SK-N-SH treated with all-trans-retinoic acid at 6 μM for 48 hours (cell line): Measurements from ENCODE around the gene RBKS.

Experiments
- ATAC-seq: fragments of 200-7000 bp; cut with Tn5 transposase; 3 replicates; pipeline ENCODE4 v1.9.1; 2020; ENCODE audit warnings: mild to moderate bottlenecking, moderate library complexity
- BACH2 ChIP-seq: fragments of 250-450 bp; sonication (Bioruptor Pico); IDR thresholded peaks from 2 replicates; pipeline ENCODE4 v1.9.0; 2021; ENCODE audit warnings: mild to moderate bottlenecking, borderline replicate concordance
- ESRRG ChIP-seq: fragments of 250-450 bp; sonication (Bioruptor Pico); IDR thresholded peaks from 2 replicates; pipeline ENCODE4 v1.6.1; 2021; ENCODE audit warnings: mild to moderate bottlenecking
- GLIS3 ChIP-seq: fragments of 250-450 bp; sonication (Bioruptor Pico); IDR thresholded peaks from 2 replicates; pipeline ENCODE4 v1.5.0; 2020; ENCODE audit warnings: mild to moderate bottlenecking, moderate library complexity
- PPARA ChIP-seq: fragments of 250-450 bp; sonication (Bioruptor Pico); IDR thresholded peaks from 2 replicates; pipeline ENCODE4 v1.5.0; 2020; ENCODE audit warnings: mild to moderate bottlenecking, borderline replicate concordance
- RARB ChIP-seq: fragments of 250-450 bp; sonication (Bioruptor Pico); IDR thresholded peaks from 2 replicates; pipeline ENCODE4 v1.8.0; 2021; ENCODE audit warnings: mild to moderate bottlenecking, moderate library complexity
- SNAI2 ChIP-seq: fragments of 250-450 bp; sonication (Bioruptor Pico); IDR thresholded peaks from 2 replicates; pipeline ENCODE4 v1.5.0; 2020; ENCODE audit warnings: mild to moderate bottlenecking, moderate library complexity
- TCF4 ChIP-seq: fragments of 250-450 bp; sonication (Bioruptor Pico); IDR thresholded peaks from 2 replicates; pipeline ENCODE4 v1.8.0; 2021; ENCODE audit warnings: mild to moderate bottlenecking, moderate library complexity, borderline replicate concordance
- TOX ChIP-seq: fragments of 250-450 bp; sonication (Bioruptor Pico); IDR thresholded peaks from 2 replicates; pipeline ENCODE4 v1.8.0; 2021; ENCODE audit warnings: mild to moderate bottlenecking, moderate library complexity, borderline replicate concordance
- ZC3H10 ChIP-seq: fragments of 250-450 bp; sonication (Bioruptor Pico); IDR thresholded peaks from 2 replicates; pipeline ENCODE4 v1.5.1; 2021; ENCODE audit warnings: mild to moderate bottlenecking, moderate library complexity
- TF ChIP-seq, protein P1 (sequence below): fragments of 250-450 bp; sonication (Bioruptor Pico); IDR thresholded peaks from 2 replicates; pipeline ENCODE4 v1.5.0; 2020; ENCODE audit warnings: mild to moderate bottlenecking, moderate library complexity
- TF ChIP-seq, protein P2 (sequence below): fragments of 250-450 bp; sonication (Bioruptor Pico); IDR thresholded peaks from 2 replicates; pipeline ENCODE4 v1.5.1; 2020; ENCODE audit warnings: low read depth, mild to moderate bottlenecking, moderate library complexity
- TF ChIP-seq, protein P3 (sequence below): fragments of 250-450 bp; sonication (Bioruptor Pico); IDR thresholded peaks from 2 replicates; pipeline ENCODE4 v1.8.0; 2021; ENCODE audit warnings: low read depth, mild to moderate bottlenecking, moderate library complexity, borderline replicate concordance
- TF ChIP-seq, protein P4 (sequence below): fragments of 250-450 bp; sonication (Bioruptor Pico); IDR thresholded peaks from 2 replicates; pipeline ENCODE4 v1.8.0; 2020; ENCODE audit warnings: mild to moderate bottlenecking, moderate library complexity, borderline replicate concordance

The RBKS gene

DNA sequence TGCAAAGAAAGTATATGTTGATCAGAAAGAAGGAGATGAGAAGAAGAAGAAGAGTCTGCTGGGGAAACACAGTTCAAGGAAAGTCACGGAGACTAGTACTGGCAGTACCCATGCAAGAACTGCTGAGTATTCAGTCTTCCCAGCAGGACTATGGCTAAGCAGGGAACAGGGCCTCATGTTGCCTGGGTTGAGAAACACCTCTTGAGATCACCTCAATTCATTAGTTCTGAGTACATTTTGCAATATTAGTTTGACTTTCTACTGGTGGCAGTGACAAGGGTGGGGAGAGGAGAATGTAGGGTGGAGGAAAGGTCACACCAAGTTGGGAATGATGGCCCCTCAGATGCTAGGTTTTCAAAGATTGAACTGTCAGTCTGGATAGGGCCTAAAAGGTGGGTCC is 68.1 kb downstream of the RBKS start:
- ATAC-seq: no peak
- TF ChIP-seq BACH2 (CRISPR knock-in tag) (no peak), SNAI2 (CRISPR knock-in tag) (no peak)

DNA sequence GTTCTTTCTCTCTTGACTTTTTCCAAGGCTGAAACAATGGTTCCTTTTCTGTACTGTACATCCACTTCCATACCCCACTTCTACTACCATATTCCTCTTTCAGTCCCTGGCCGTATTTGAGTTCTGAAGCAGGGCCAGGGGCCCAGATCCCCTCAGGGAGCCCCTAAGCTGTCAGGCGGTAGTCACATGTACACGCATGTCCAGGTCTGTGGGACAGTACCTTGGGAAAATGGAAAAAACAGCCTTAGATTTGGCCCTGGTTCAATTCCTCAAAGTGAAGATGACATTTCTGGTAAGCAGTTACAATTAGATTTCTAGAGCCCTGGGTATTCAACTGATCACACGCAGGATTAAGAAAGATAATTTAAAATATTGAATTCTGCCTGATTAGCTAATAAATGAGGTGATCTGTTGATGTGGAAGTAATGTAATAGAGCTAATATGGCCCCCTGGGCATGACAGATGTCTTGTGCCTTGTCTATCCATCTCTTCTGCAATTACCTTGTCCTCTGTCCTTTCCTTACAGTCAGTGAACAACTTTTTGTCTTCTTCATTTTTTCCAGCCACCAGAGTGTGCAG is 74.2 kb downstream of the RBKS start:
- peak; percentile 85; the same call in 1 of the 2 replicates for TF ChIP-seq TCF4 (CRISPR knock-in tag)
- TF ChIP-seq, protein P1, sequence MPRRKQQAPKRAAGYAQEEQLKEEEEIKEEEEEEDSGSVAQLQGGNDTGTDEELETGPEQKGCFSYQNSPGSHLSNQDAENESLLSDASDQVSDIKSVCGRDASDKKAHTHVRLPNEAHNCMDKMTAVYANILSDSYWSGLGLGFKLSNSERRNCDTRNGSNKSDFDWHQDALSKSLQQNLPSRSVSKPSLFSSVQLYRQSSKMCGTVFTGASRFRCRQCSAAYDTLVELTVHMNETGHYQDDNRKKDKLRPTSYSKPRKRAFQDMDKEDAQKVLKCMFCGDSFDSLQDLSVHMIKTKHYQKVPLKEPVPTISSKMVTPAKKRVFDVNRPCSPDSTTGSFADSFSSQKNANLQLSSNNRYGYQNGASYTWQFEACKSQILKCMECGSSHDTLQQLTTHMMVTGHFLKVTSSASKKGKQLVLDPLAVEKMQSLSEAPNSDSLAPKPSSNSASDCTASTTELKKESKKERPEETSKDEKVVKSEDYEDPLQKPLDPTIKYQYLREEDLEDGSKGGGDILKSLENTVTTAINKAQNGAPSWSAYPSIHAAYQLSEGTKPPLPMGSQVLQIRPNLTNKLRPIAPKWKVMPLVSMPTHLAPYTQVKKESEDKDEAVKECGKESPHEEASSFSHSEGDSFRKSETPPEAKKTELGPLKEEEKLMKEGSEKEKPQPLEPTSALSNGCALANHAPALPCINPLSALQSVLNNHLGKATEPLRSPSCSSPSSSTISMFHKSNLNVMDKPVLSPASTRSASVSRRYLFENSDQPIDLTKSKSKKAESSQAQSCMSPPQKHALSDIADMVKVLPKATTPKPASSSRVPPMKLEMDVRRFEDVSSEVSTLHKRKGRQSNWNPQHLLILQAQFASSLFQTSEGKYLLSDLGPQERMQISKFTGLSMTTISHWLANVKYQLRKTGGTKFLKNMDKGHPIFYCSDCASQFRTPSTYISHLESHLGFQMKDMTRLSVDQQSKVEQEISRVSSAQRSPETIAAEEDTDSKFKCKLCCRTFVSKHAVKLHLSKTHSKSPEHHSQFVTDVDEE (CRISPR knock-in tag): peak; percentile 91
- TF ChIP-seq TOX (CRISPR knock-in tag): no peak
- TF ChIP-seq SNAI2 (CRISPR knock-in tag): peak; percentile 46; the same call in 1 of the 2 replicates
- no peak for TF ChIP-seq ESRRG (CRISPR knock-in tag)
- TF ChIP-seq, protein P2, sequence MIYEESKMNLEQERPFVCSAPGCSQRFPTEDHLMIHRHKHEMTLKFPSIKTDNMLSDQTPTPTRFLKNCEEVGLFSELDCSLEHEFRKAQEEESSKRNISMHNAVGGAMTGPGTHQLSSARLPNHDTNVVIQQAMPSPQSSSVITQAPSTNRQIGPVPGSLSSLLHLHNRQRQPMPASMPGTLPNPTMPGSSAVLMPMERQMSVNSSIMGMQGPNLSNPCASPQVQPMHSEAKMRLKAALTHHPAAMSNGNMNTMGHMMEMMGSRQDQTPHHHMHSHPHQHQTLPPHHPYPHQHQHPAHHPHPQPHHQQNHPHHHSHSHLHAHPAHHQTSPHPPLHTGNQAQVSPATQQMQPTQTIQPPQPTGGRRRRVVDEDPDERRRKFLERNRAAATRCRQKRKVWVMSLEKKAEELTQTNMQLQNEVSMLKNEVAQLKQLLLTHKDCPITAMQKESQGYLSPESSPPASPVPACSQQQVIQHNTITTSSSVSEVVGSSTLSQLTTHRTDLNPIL: no peak
- TF ChIP-seq, protein P3, sequence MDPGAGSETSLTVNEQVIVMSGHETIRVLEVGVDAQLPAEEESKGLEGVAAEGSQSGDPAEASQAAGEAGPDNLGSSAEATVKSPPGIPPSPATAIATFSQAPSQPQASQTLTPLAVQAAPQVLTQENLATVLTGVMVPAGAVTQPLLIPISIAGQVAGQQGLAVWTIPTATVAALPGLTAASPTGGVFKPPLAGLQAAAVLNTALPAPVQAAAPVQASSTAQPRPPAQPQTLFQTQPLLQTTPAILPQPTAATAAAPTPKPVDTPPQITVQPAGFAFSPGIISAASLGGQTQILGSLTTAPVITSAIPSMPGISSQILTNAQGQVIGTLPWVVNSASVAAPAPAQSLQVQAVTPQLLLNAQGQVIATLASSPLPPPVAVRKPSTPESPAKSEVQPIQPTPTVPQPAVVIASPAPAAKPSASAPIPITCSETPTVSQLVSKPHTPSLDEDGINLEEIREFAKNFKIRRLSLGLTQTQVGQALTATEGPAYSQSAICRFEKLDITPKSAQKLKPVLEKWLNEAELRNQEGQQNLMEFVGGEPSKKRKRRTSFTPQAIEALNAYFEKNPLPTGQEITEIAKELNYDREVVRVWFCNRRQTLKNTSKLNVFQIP (CRISPR knock-in tag): no peak
- TF ChIP-seq, protein P4, sequence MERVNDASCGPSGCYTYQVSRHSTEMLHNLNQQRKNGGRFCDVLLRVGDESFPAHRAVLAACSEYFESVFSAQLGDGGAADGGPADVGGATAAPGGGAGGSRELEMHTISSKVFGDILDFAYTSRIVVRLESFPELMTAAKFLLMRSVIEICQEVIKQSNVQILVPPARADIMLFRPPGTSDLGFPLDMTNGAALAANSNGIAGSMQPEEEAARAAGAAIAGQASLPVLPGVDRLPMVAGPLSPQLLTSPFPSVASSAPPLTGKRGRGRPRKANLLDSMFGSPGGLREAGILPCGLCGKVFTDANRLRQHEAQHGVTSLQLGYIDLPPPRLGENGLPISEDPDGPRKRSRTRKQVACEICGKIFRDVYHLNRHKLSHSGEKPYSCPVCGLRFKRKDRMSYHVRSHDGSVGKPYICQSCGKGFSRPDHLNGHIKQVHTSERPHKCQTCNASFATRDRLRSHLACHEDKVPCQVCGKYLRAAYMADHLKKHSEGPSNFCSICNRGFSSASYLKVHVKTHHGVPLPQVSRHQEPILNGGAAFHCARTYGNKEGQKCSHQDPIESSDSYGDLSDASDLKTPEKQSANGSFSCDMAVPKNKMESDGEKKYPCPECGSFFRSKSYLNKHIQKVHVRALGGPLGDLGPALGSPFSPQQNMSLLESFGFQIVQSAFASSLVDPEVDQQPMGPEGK (CRISPR knock-in tag): no peak
- TF ChIP-seq, all 23 proteins: peak for 3
- ATAC-seq: no peak

DNA sequence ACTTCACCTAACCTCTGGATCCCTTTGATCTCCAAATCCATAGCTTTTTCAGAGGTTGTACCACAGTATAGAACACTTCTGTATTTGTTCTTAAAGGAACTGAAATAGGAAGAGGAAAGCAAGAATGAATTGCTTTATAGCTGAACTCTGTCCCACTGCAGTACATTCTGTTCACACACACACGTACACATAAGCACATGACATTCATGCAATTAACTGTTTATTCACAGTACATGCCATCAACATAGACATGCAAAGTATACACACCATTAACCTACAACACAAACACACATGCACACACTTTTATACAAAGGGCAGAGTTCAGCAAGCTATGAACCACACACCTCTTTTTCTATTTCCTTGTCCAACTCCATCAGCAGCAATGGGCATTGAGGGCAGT is 75.4 kb downstream of the RBKS start:
- TF ChIP-seq GLIS3 (CRISPR knock-in tag) (no peak), PPARA (CRISPR knock-in tag) (no peak), ZC3H10 (CRISPR knock-in tag) (no peak), ESRRG (CRISPR knock-in tag) (no peak)
- TF ChIP-seq, protein P3 (CRISPR knock-in tag): no peak
- TF ChIP-seq, protein P4 (CRISPR knock-in tag): no peak
- ATAC-seq: no peak

DNA sequence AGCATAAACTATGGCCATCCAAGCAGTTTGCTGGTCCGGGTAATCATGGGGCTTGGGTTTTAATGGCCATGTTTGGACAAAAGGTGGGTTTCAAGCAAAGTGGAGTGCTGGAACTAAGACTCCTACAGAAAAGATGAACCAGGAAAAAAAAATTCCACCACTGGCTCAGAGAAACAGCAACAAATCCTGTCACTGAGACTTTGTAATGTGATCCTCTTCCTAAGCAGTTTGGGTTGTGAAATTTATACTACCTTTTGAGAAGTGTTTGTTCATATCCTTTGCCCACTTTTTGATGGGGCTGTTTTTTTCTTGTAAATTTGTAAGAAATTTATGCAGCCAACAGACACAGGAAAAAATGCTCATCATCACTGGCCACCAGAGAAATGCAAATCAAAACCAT is 78.4 kb downstream of the RBKS start:
- TF ChIP-seq RARB (CRISPR knock-in tag) (no peak), ESRRG (CRISPR knock-in tag) (no peak)
- ATAC-seq: no peak
